ENCODE data around the gene BBS9.

DNA sequence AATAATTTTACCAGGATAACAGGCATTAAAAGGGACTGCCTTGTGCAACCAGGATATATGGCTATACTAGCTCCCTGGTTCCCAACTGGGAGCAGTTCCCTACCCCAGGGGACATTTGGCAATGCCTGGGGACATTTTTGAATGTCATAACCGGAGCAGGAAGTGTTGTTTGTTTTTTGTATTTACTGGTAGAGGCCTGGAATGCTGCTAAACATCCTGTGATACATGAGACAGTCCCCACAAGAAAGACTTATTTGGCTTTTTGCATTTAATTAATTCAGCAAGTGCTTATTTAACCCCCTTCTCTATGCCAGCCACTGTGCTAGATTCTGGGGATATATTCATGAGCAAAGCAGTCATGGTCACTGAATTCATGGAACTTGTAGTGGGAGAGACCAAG lies 181.2 kb downstream of the BBS9 start:
- TF ChIP-seq, protein P1, sequence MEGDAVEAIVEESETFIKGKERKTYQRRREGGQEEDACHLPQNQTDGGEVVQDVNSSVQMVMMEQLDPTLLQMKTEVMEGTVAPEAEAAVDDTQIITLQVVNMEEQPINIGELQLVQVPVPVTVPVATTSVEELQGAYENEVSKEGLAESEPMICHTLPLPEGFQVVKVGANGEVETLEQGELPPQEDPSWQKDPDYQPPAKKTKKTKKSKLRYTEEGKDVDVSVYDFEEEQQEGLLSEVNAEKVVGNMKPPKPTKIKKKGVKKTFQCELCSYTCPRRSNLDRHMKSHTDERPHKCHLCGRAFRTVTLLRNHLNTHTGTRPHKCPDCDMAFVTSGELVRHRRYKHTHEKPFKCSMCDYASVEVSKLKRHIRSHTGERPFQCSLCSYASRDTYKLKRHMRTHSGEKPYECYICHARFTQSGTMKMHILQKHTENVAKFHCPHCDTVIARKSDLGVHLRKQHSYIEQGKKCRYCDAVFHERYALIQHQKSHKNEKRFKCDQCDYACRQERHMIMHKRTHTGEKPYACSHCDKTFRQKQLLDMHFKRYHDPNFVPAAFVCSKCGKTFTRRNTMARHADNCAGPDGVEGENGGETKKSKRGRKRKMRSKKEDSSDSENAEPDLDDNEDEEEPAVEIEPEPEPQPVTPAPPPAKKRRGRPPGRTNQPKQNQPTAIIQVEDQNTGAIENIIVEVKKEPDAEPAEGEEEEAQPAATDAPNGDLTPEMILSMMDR (conservative IDR thresholded peaks at IDR 0.05; ENCODE audit: low read length), result no peak
- no peak for TF ChIP-seq EZH2phosphoT487 (IDR thresholded peaks at IDR 0.05; ENCODE audit: borderline replicate concordance)

Measured in Loucy (cell line).